MCF 10A (cell line): ENCODE measurements around the gene ANKRD34A. TPM values are rescaled to one million over a fixed set of nuclear protein-coding genes. Genes with fewer than 3 reads are reported as not detected.

Experiments
- BruUV-seq: library from RNA; stranded (reverse); fragments of 400-500 nt; replicated peaks from 2 replicates; lab custom pipeline; 2021; lab: Mats Ljungman, UMichigan
- CTCF ChIA-PET: fragments of 300-600 bp; sonication (Branson Sonifier 250); formaldehyde crosslinking; extraction: SDS; loops from one replicate; lab custom pipeline; 2021; ENCODE audit warnings: antibody characterized with exemption, inconsistent platforms; lab: Yijun Ruan, JAX
- POLR2A ChIA-PET: fragments of 300-600, 350-650 bp; sonication (Branson Sonifier 250); formaldehyde crosslinking; extraction: SDS; loops from one replicate; lab custom pipeline; 2020; ENCODE audit warnings: antibody characterized with exemption, inconsistent platforms; lab: Yijun Ruan, JAX
- DNase-seq: peaks from one replicate; pipeline ENCODE4 v3.0.0-alpha.2; 2018; ENCODE audit not compliant: unreplicated experiment
- H3K27ac Mint-ChIP-seq: one replicate; pipeline ENCODE4 v1.8.0; 2022; ENCODE audit warnings: mild to moderate bottlenecking, low read depth, mixed read lengths; ENCODE audit not compliant: unreplicated experiment
- H3K27me3 Mint-ChIP-seq: one replicate; pipeline ENCODE4 v1.8.0; 2022; ENCODE audit warnings: mixed read lengths; ENCODE audit not compliant: insufficient read depth, unreplicated experiment
- H3K36me3 Mint-ChIP-seq: one replicate; pipeline ENCODE4 v1.8.0; 2022; ENCODE audit warnings: mild to moderate bottlenecking, moderate library complexity, mixed read lengths; ENCODE audit not compliant: insufficient read depth, unreplicated experiment
- H3K4me1 Mint-ChIP-seq: one replicate; pipeline ENCODE4 v1.8.0; 2022; ENCODE audit warnings: mixed read lengths; ENCODE audit not compliant: insufficient read depth, unreplicated experiment
- H3K4me3 Mint-ChIP-seq: one replicate; pipeline ENCODE4 v1.8.0; 2022; ENCODE audit warnings: mild to moderate bottlenecking, moderate library complexity, mixed read lengths; ENCODE audit not compliant: unreplicated experiment
- H3K9me3 Mint-ChIP-seq: one replicate; pipeline ENCODE4 v1.8.0; 2022; ENCODE audit warnings: mixed read lengths; ENCODE audit not compliant: unreplicated experiment
- CTCF ChIP-seq: fragments of 200-600 bp; IDR thresholded peaks from one replicate; pipeline ENCODE4 v1.8.0; 2022; ENCODE audit warnings: antibody characterized with exemption, mild to moderate bottlenecking; ENCODE audit not compliant: unreplicated experiment
- intact Hi-C: fragments of 100-400 bp; cut with micrococcal nuclease; formaldehyde crosslinking; loops from 2 replicates; pipeline ENCODE4 v1.14.1; 2022
- total RNA-seq: library from RNA; stranded (reverse); gene quantifications from 2 replicates; pipeline ENCODE4 v1.2.3, GENCODE V29; 2022

Gene ANKRD34A
- total RNA-seq, 1 experiment from 2014 or later, result 2.6 TPM

GRCh38 chr1:145999321-146000024 lies 35.1 kb upstream of the ANKRD34A start:
- CTCF ChIA-PET, result interaction anchor here (0.6 to 4.1 kb wide), 3 partner anchors 11 to 35 kb away, joined by 3 to 65 read pairs (median 3); no protein-coding TSS in a partner anchor
- Mint-ChIP-seq H3K9me3 (no peaks in the 10 kb centered on the region), H3K36me3 (peaks cover 23% of the 10 kb centered on the region), H3K27ac (peak overlapping the region; percentile 95), H3K27me3 (no peaks in the 10 kb centered on the region), H3K4me3 (peak overlapping the region; percentile 89), H3K4me1 (peaks cover 50% of the 10 kb centered on the region)
- peak; percentile 53 for DNase-seq
- no TSS peak for BruUV-seq
- TF ChIP-seq CTCF, result no peak
- POLR2A ChIA-PET, result interaction anchor here (0.7 to 28.8 kb wide), 5 partner anchors 13 to 41 kb away, joined by 3 to 1309 read pairs (median 128); partner anchors contain the start of genes ANKRD34A, LIX1L, POLR3GL and TXNIP
- intact Hi-C loops, result no loop called here

GRCh38 chr1:145997718-145998023 lies 33.3 kb upstream of the ANKRD34A start:
- ChIA-PET CTCF (interaction anchor here (0.8 to 24.2 kb wide), 5 partner anchors 9 to 138 kb away, joined by 4 to 773 read pairs (median 13); partner anchors contain the start of gene HJV), POLR2A (interaction anchor here (0.7 to 28.8 kb wide), 10 partner anchors 3 to 139 kb away, joined by 3 to 1309 read pairs (median 82); partner anchors contain the start of genes ANKRD34A, LIX1L, PEX11B and PIAS3)
- intact Hi-C loops, result no loop called here
- Mint-ChIP-seq H3K27ac (peak overlapping the region; percentile 95), H3K27me3 (no peaks in the 10 kb centered on the region), H3K9me3 (no peaks in the 10 kb centered on the region), H3K36me3 (peaks cover 41% of the 10 kb centered on the region), H3K4me3 (peak overlapping the region; percentile 89), H3K4me1 (peaks cover 47% of the 10 kb centered on the region)
- no peak for DNase-seq
- BruUV-seq, result no TSS peak
- TF ChIP-seq CTCF, result no peak

GRCh38 chr1:145997016-145997717 lies 32.8 kb upstream of the ANKRD34A start:
- peak overlapping the region; percentile 89 for H3K4me3 Mint-ChIP-seq
- TSS peak; percentile 31 for BruUV-seq
- TF ChIP-seq CTCF, result no peak
- CTCF ChIA-PET, result interaction anchor here (1.4 to 24.2 kb wide), 4 partner anchors 8 to 105 kb away, joined by 4 to 773 read pairs (median 39); partner anchors contain the start of gene HJV
- peak overlapping the region; percentile 95 for H3K27ac Mint-ChIP-seq
- intact Hi-C loops, result no loop called here
- DNase-seq, result peak; percentile 54
- POLR2A ChIA-PET, result interaction anchor here (0.7 to 28.8 kb wide), 15 partner anchors 4 to 173 kb away, joined by 3 to 1309 read pairs (median 28); partner anchors contain the start of genes ANKRD34A, LIX1L, PEX11B and PIAS3
- no peaks in the 10 kb centered on the region for H3K9me3 Mint-ChIP-seq
- H3K36me3 Mint-ChIP-seq, result peaks cover 46% of the 10 kb centered on the region
- H3K4me1 Mint-ChIP-seq, result peaks cover 51% of the 10 kb centered on the region
- no peaks in the 10 kb centered on the region for H3K27me3 Mint-ChIP-seq
